ENCODE results near the gene SLC25A23. TPM values are rescaled to one million over a fixed set of nuclear protein-coding genes. Genes with fewer than 3 reads are reported as not detected.

The SLC25A23 gene
- total and polyA plus RNA-seq, 9 of the 15 experiments (the other 6 are each of a cell fraction or from before 2014, with no cell fraction given): 6.1 to 72.0 (median 26.6) TPM

GRCh38 chr19:6424939-6425731, 34.5 kb downstream of the SLC25A23 start (continued):
- no peak for TF ChIP-seq MBD1 (CRISPR knock-in tag; IDR thresholded peaks at IDR 0.05)
- TF ChIP-seq TARDBP (IDR thresholded peaks at IDR 0.05): no peak
- no peak for TF ChIP-seq SNRNP70 (optimal IDR thresholded peaks at IDR 0.05; ENCODE audit: low read depth, low read length)
- peak; percentile 41 for TF ChIP-seq TAF1 (IDR thresholded peaks at IDR 0.05; ENCODE audit: control insufficient read depth, extremely low read depth, insufficient read depth, low read length, severe bottlenecking)
- no peak for TF ChIP-seq EHMT2 (IDR thresholded peaks at IDR 0.05)
- no peak for TF ChIP-seq BRF2 (IDR thresholded peaks at IDR 0.05; ENCODE audit: borderline replicate concordance, insufficient read depth, insufficient read length)
- TF ChIP-seq HINFP (tag; conservative IDR thresholded peaks at IDR 0.05; ENCODE audit: low read depth): peak; percentile 78
- TF ChIP-seq ESRRB (CRISPR knock-in tag; IDR thresholded peaks at IDR 0.05; ENCODE audit: borderline replicate concordance): no peak
- no peak for TF ChIP-seq PHB (CRISPR knock-in tag; IDR thresholded peaks at IDR 0.05)
- TF ChIP-seq GABPB1 (CRISPR knock-in tag; IDR thresholded peaks at IDR 0.05): peak; percentile 82
- no peak for TF ChIP-seq HMG20A (CRISPR knock-in tag; conservative IDR thresholded peaks at IDR 0.05)
- TF ChIP-seq RBFOX2 (IDR thresholded peaks at IDR 0.05; ENCODE audit: low read depth, low read length): peak; percentile 73
- peak; percentile 93 for TF ChIP-seq RNF2 (IDR thresholded peaks at IDR 0.05)
- no peak for TF ChIP-seq ETV6 (IDR thresholded peaks at IDR 0.05; ENCODE audit: borderline replicate concordance in 1 of 2, low read depth in 2 of 2, low read length in 1 of 2)
- peak; percentile 92; the same call in 1 of the 2 replicates for TF ChIP-seq ETV6 (CRISPR knock-in tag; IDR thresholded peaks at IDR 0.05; ENCODE audit: borderline replicate concordance)
- TF ChIP-seq EGR1 (conservative IDR thresholded peaks at IDR 0.05): peak; percentile 89
- TF ChIP-seq ZNF121 (CRISPR knock-in tag; conservative IDR thresholded peaks at IDR 0.05): no peak
- TF ChIP-seq HIVEP1 (CRISPR knock-in tag; IDR thresholded peaks at IDR 0.05): no peak
- TF ChIP-seq YY1 (IDR thresholded peaks at IDR 0.05; ENCODE audit: borderline replicate concordance in 1 of 3, control insufficient read depth in 1 of 3, extremely low read depth in 1 of 3, insufficient read depth in 3 of 3, insufficient read length in 1 of 3, insufficient replicate concordance in 2 of 3, low read depth in 1 of 3, low read length in 2 of 3): peak in 2 of 3 experiments; percentile 44 to 68
- no peak for TF ChIP-seq ZNF174 (CRISPR knock-in tag; IDR thresholded peaks at IDR 0.05)
- no peak for TF ChIP-seq KHSRP (IDR thresholded peaks at IDR 0.05)
- TF ChIP-seq FOSL1 (tag; conservative IDR thresholded peaks at IDR 0.05): no peak
- TF ChIP-seq BRCA1 (IDR thresholded peaks at IDR 0.05): no peak
- no peak for TF ChIP-seq BRCA1 (CRISPR knock-in tag; IDR thresholded peaks at IDR 0.05)
- no peak for TF ChIP-seq ARID1B (IDR thresholded peaks at IDR 0.05)

All from K562 (cell line).